ENCODE results near the gene KLHL41.

DNA sequence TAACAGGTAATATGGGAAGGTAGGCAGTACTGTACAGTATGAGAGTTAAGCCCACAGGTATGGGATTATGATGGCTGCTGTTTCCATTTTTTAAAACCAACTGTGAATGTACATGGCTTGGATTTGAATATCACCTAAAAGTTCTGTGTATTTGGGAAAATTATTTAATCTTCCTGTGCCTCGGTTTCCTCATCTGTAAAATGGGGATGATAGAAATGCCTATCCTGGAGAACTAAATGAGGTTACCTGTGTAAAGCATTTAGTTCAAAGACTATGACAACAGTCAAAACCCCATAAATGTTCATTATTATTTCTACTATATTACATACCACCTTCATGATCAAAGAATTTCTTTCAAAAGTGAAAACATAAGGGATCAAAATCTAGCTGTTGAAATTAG lies 3.6 kb downstream of the KLHL41 start:
- TF ChIP-seq, protein P1, sequence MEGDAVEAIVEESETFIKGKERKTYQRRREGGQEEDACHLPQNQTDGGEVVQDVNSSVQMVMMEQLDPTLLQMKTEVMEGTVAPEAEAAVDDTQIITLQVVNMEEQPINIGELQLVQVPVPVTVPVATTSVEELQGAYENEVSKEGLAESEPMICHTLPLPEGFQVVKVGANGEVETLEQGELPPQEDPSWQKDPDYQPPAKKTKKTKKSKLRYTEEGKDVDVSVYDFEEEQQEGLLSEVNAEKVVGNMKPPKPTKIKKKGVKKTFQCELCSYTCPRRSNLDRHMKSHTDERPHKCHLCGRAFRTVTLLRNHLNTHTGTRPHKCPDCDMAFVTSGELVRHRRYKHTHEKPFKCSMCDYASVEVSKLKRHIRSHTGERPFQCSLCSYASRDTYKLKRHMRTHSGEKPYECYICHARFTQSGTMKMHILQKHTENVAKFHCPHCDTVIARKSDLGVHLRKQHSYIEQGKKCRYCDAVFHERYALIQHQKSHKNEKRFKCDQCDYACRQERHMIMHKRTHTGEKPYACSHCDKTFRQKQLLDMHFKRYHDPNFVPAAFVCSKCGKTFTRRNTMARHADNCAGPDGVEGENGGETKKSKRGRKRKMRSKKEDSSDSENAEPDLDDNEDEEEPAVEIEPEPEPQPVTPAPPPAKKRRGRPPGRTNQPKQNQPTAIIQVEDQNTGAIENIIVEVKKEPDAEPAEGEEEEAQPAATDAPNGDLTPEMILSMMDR (IDR thresholded peaks at IDR 0.05): no peak
- no peak for TF ChIP-seq POLR2A (IDR thresholded peaks at IDR 0.05)

All from adrenal gland (tissue), 5 donors.